Stimulated activated naive CD8-positive, alpha-beta T cell treated with anti-CD3 and anti-CD28 coated beads, Interleukin-15, Interleukin-2, amounts not matched to agents 100 ng/mL and 50 ng/mL, for 24 hours (primary cell): ENCODE results near the gene BFSP2.
A peak's percentile ranks its signal among the peaks of the same experiment; 100 is the strongest.
"Not testable (repeated sequence)": the region's sequence is repeated elsewhere in the genome, so short reads cannot be mapped to it uniquely, and the experiment has no call there.

Source experiments
- H3K27ac Mint-ChIP-seq: one replicate; pipeline ENCODE4 v1.8.0; 2021; ENCODE audit warnings: mild to moderate bottlenecking, mixed read lengths
- H3K27me3 Mint-ChIP-seq: one replicate; pipeline ENCODE4 v1.8.0; 2021; ENCODE audit warnings: mixed read lengths
- H3K36me3 Mint-ChIP-seq: one replicate; pipeline ENCODE4 v1.8.0; 2021; ENCODE audit warnings: low read depth, mixed read lengths
- H3K4me1 Mint-ChIP-seq: one replicate; pipeline ENCODE4 v1.8.0; 2021; ENCODE audit warnings: low read depth, mixed read lengths
- H3K4me3 Mint-ChIP-seq: one replicate; pipeline ENCODE4 v1.8.0; 2021; ENCODE audit warnings: mild to moderate bottlenecking, mixed read lengths
- H3K9me3 Mint-ChIP-seq: one replicate; pipeline ENCODE4 v1.8.0; 2021; ENCODE audit warnings: mixed read lengths

BFSP2 gene

GRCh38 chr3:133487920-133488540 lies 88.2 kb downstream of the BFSP2 start:
- Mint-ChIP-seq H3K27me3 (no peaks in the 10 kb centered on the region), H3K4me3 (no peak overlapping the region), H3K27ac (peak overlapping the region; percentile 16), H3K4me1 (peaks cover 50% of the 10 kb centered on the region), H3K9me3 (no peaks in the 10 kb centered on the region), H3K36me3 (no peaks in the 10 kb centered on the region)

DNA sequence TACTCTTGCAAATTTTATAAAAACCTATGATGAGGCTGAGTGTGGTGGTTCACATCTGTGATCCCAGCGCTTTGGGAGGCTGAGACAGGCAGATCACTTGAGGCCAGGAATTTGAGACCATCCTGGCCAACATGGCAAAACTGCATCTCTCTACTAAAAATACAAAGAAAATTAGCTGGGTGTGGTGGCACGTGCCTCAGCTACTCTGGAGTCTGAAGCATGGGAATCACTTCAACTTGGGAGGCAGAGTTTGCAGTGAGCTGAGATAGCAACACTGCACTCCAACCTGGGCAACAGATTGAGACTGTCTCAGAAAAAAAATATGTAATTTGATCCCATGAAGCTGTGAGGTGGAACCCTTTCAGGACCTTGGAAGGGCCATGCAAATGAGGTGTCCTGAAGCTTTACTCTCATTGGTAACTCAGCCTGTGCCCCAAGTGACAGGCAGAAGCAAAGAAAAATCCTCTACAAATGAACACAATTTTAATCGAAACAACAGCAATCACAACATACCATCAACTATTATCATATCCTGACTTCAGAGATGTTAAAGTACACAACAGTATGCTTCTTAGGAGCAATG lies 89.0 kb downstream of the BFSP2 start:
- no peaks in the 10 kb centered on the region for H3K9me3 Mint-ChIP-seq
- H3K36me3 Mint-ChIP-seq, result no peaks in the 10 kb centered on the region
- peaks cover 53% of the 10 kb centered on the region for H3K4me1 Mint-ChIP-seq
- no peak overlapping the region for H3K27ac Mint-ChIP-seq
- no peak overlapping the region for H3K4me3 Mint-ChIP-seq
- no peaks in the 10 kb centered on the region for H3K27me3 Mint-ChIP-seq

DNA sequence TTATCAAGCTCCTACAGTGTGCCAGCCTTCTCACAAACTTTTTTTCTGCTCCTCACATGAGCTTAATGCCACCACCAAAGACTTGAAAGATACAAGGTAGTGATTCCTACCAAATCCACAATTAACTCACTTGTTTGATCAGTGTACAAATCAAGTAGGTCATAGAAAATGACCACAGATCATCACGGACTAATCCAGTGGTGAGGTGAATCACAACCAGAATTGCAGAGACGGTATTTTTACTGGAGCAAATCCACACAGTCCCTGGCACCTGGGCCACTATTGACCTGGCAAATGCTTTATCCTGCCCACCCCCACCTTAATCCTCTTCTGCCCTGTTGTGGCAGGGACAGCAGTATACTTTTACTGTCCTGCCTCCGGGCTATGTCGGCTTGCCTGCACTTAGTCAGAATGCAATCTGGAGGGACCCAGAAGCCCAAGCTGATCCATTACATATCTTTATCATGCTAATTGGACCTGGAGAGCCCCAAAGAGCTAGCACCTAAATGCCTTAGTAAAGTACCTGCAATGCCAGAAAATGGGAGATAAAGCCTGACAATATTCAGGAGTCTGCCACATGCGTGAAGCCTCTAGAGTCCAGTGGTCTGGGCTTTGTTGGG lies 89.7 kb downstream of the BFSP2 start:
- H3K4me3 Mint-ChIP-seq, result no peak overlapping the region
- H3K9me3 Mint-ChIP-seq, result no peaks in the 10 kb centered on the region
- no peak overlapping the region for H3K27ac Mint-ChIP-seq
- no peaks in the 10 kb centered on the region for H3K36me3 Mint-ChIP-seq
- H3K4me1 Mint-ChIP-seq, result peaks cover 53% of the 10 kb centered on the region
- H3K27me3 Mint-ChIP-seq, result no peaks in the 10 kb centered on the region

DNA sequence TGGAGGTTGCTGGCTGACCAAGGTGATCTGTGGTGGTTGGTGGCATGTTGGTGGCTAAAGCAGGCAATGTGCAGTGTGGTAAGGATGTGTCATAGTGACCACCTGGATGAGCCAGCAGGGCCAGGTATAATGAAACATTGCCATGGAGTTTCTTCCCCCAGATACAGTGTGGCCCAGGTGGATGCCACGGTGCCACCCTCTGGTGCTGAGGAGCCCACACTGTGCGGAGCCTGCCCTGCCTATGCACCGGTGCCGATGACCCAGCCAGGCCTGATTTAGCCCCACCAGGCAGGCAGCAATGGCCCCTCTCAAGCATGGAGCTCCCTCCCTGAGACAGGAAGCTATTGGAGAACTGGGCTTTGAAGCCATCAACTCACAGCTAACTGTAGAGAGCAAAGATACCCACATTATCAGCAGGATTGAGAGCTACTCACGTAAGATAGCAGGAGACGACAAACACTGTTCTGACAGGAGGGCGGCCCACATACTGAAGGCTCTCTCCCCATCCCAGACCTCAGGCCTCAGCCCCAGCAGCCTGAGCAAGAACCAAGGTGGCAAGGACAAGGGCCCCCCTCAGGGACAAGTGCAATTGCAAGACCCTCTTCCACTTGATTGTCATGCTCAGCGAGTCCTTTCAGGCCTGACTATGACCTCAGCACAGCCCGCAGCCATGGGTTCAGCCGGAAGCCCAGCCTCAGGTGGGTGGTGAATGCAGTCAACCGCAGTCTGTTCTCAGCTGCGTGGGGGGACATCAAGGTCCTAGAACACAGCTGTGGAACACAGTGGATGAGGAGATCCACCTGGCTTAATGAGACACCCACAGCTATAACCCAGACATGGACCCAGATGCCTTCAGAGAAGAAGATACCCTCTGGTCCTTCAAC lies 90.9 kb downstream of the BFSP2 start:
- H3K9me3 Mint-ChIP-seq, result no peaks in the 10 kb centered on the region
- H3K27me3 Mint-ChIP-seq, result no peaks in the 10 kb centered on the region
- H3K27ac Mint-ChIP-seq, result peak overlapping the region; percentile 82
- H3K4me3 Mint-ChIP-seq, result peak overlapping the region; percentile 61
- H3K4me1 Mint-ChIP-seq, result peaks cover 53% of the 10 kb centered on the region
- H3K36me3 Mint-ChIP-seq, result no peaks in the 10 kb centered on the region

GRCh38 chr3:133491481-133492059 lies 91.7 kb downstream of the BFSP2 start:
- Mint-ChIP-seq H3K27me3 (no peaks in the 10 kb centered on the region), H3K4me1 (peaks cover 56% of the 10 kb centered on the region), H3K4me3 (peak overlapping the region; percentile 61), H3K36me3 (no peaks in the 10 kb centered on the region), H3K27ac (peak overlapping the region; percentile 82), H3K9me3 (no peaks in the 10 kb centered on the region)

- Mint-ChIP-seq H3K4me1 (peaks cover 56% of the 10 kb centered on the region), H3K36me3 (no peaks in the 10 kb centered on the region), H3K9me3 (no peaks in the 10 kb centered on the region), H3K27me3 (no peaks in the 10 kb centered on the region), H3K4me3 (peak overlapping the region; percentile 33), H3K27ac (peak overlapping the region; percentile 22)
Observed at GRCh38 chr3:133492159-133492741, 92.4 kb downstream of the BFSP2 start.

DNA sequence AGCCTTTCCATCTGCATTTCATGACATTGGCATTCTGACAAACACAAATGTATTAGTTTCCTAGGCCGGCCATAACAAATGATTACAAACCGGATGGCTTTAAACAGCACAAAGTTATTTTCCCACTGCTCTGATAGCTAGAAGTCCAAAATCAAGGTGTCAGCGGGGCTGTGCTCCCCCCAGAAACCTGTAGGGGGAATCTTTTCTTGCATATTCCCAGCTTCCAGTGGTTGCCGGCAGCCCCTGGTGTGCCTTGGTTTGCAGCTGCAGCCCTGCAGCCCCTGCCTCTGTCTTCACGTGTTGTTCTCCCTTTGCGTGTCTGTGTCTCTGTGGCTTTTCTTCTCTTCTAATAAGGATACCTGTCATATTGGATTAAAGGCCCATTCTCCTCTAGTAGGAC lies 94.6 kb downstream of the BFSP2 start:
- no peaks in the 10 kb centered on the region for H3K36me3 Mint-ChIP-seq
- no peaks in the 10 kb centered on the region for H3K9me3 Mint-ChIP-seq
- H3K27ac Mint-ChIP-seq, result no peak overlapping the region
- H3K27me3 Mint-ChIP-seq, result no peaks in the 10 kb centered on the region
- peaks cover 48% of the 10 kb centered on the region for H3K4me1 Mint-ChIP-seq
- no peak overlapping the region for H3K4me3 Mint-ChIP-seq

DNA sequence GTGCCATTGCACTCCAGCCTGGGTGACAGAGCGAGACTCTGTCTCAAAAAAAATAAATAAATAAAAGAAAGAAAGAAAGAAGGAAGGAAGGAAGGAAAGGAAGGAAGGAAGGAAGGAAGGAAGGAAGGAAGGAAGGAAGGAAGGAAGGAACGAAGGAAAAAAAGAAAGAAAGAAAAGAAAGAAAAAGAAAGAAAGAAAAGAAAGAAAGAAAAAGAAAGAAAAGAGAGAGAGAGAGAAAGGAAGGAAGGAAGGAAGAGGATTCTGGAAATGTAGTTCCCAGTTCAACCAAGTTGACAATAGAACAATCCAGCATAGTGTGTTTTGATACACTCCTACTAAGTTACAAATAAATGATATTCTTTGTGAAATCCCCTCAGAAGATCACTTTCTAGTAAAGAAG lies 102.7 kb downstream of the BFSP2 start:
- not testable (repeated sequence) for H3K27me3 Mint-ChIP-seq, H3K4me3 Mint-ChIP-seq, H3K27ac Mint-ChIP-seq, H3K9me3 Mint-ChIP-seq, H3K36me3 Mint-ChIP-seq
- peaks cover 22% of the 10 kb centered on the region for H3K4me1 Mint-ChIP-seq

DNA sequence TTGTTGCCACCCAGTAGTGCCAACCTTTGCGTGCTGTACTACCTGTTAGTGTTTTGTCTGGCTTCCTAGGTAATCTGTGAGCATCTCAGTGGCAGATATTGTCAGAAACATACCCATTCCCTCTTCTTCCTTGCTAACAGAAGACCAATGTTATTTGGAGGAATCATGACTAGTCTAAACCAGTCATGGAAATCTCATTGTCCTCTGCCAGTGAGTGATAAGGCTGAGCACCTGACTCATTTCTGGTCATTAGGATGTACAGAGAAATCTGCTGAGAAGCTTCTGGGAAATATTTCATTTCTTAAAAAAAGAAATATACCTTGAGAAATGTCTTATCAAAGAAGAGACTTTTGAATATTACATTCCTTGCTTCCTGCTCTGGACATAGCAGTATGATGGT lies 103.6 kb downstream of the BFSP2 start:
- Mint-ChIP-seq H3K9me3 (no peaks in the 10 kb centered on the region), H3K27me3 (no peaks in the 10 kb centered on the region), H3K27ac (no peak overlapping the region), H3K4me1 (peaks cover 22% of the 10 kb centered on the region), H3K4me3 (no peak overlapping the region), H3K36me3 (no peaks in the 10 kb centered on the region)

GRCh38 chr3:133504736-133505135 lies 104.9 kb downstream of the BFSP2 start:
- H3K9me3 Mint-ChIP-seq, result no peaks in the 10 kb centered on the region
- no peak overlapping the region for H3K4me3 Mint-ChIP-seq
- no peak overlapping the region for H3K27ac Mint-ChIP-seq
- peaks cover 16% of the 10 kb centered on the region for H3K4me1 Mint-ChIP-seq
- no peaks in the 10 kb centered on the region for H3K36me3 Mint-ChIP-seq
- no peaks in the 10 kb centered on the region for H3K27me3 Mint-ChIP-seq

DNA sequence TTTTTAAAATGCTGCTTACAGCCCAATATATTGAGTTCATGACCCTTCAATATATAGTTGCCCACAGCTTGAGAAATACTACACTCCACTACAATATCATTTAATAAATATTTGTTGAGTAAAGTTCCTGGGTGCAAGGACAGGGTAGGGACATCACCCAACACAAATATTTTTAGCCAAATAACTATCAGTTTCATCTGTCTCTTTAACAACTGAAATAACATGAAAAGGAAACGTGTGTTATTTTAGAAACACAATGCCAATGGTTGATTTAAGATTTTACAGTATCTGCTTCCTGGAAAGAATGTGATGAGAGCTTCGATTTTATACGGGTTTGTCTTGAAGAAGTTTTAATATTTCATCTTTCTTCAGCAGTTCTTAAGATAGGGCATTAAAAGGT lies 106.0 kb downstream of the BFSP2 start:
- peak overlapping the region; percentile 80 for H3K4me3 Mint-ChIP-seq
- peaks cover 16% of the 10 kb centered on the region for H3K4me1 Mint-ChIP-seq
- H3K27ac Mint-ChIP-seq, result peak overlapping the region; percentile 94
- H3K27me3 Mint-ChIP-seq, result no peaks in the 10 kb centered on the region
- H3K9me3 Mint-ChIP-seq, result no peaks in the 10 kb centered on the region
- H3K36me3 Mint-ChIP-seq, result no peaks in the 10 kb centered on the region

- peaks cover 16% of the 10 kb centered on the region for H3K4me1 Mint-ChIP-seq
- H3K9me3 Mint-ChIP-seq, result no peaks in the 10 kb centered on the region
- peak overlapping the region; percentile 94 for H3K27ac Mint-ChIP-seq
- peak overlapping the region; percentile 80 for H3K4me3 Mint-ChIP-seq
- no peaks in the 10 kb centered on the region for H3K36me3 Mint-ChIP-seq
- no peaks in the 10 kb centered on the region for H3K27me3 Mint-ChIP-seq
Observed at GRCh38 chr3:133506215-133506901, 106.5 kb downstream of the BFSP2 start.

GRCh38 chr3:133509488-133509887 lies 109.6 kb downstream of the BFSP2 start:
- peaks cover 16% of the 10 kb centered on the region for H3K4me1 Mint-ChIP-seq
- no peaks in the 10 kb centered on the region for H3K9me3 Mint-ChIP-seq
- no peak overlapping the region for H3K27ac Mint-ChIP-seq
- H3K36me3 Mint-ChIP-seq, result no peaks in the 10 kb centered on the region
- H3K4me3 Mint-ChIP-seq, result no peak overlapping the region
- no peaks in the 10 kb centered on the region for H3K27me3 Mint-ChIP-seq

GRCh38 chr3:133512416-133513089 lies 112.7 kb downstream of the BFSP2 start:
- Mint-ChIP-seq H3K4me3 (no peak overlapping the region), H3K4me1 (no peaks in the 10 kb centered on the region), H3K9me3 (no peaks in the 10 kb centered on the region), H3K27me3 (no peaks in the 10 kb centered on the region), H3K27ac (no peak overlapping the region), H3K36me3 (no peaks in the 10 kb centered on the region)
